ENCODE data around the gene CD47.

Gene CD47

DNA sequence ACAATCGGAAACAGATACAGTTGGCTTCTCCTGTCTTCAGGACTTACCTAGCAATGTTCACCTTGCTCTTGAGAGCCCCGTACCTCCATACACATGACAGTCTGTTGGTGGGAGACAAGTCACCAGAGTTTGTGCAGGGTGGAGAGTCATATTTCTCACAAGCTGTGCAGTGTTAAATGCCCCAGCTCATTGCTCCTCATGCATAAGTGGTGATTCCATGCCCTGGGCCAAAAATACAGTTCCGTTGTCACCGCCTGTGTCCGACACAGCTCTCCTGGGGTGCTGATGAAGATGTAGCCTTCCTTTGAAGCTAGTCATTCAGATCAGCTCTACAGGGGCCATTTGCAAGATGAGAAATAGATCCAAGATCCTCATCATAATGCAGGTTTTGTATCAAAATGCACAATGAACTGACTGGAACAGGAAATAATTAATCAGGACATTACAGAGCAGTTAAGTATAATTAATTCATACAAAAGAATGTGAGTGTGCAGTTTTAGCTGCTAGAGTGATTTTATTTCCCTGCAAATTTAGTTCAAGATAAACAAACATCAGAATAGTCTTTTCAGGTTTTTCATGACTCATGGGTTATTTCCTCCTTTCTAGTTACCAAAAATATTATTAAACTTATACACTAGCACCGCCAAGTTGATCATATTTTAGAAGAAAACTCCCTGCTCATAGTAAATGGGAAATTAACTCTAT is 66.5 kb downstream of the CD47 start:
- TF ChIP-seq, protein P1, sequence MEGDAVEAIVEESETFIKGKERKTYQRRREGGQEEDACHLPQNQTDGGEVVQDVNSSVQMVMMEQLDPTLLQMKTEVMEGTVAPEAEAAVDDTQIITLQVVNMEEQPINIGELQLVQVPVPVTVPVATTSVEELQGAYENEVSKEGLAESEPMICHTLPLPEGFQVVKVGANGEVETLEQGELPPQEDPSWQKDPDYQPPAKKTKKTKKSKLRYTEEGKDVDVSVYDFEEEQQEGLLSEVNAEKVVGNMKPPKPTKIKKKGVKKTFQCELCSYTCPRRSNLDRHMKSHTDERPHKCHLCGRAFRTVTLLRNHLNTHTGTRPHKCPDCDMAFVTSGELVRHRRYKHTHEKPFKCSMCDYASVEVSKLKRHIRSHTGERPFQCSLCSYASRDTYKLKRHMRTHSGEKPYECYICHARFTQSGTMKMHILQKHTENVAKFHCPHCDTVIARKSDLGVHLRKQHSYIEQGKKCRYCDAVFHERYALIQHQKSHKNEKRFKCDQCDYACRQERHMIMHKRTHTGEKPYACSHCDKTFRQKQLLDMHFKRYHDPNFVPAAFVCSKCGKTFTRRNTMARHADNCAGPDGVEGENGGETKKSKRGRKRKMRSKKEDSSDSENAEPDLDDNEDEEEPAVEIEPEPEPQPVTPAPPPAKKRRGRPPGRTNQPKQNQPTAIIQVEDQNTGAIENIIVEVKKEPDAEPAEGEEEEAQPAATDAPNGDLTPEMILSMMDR (IDR thresholded peaks at IDR 0.05; ENCODE audit: low read depth, low read length), result no peak
- no peak for TF ChIP-seq EZH2phosphoT487 (IDR thresholded peaks at IDR 0.05; ENCODE audit: low read depth)
- Histone ChIP-seq H2AFZ (ENCODE audit: low read depth, low read length) (no peak overlapping the region), H3K36me3 (replicated peaks; ENCODE audit: low read depth, low read length) (no peaks in the 10 kb centered on the region)

DNA sequence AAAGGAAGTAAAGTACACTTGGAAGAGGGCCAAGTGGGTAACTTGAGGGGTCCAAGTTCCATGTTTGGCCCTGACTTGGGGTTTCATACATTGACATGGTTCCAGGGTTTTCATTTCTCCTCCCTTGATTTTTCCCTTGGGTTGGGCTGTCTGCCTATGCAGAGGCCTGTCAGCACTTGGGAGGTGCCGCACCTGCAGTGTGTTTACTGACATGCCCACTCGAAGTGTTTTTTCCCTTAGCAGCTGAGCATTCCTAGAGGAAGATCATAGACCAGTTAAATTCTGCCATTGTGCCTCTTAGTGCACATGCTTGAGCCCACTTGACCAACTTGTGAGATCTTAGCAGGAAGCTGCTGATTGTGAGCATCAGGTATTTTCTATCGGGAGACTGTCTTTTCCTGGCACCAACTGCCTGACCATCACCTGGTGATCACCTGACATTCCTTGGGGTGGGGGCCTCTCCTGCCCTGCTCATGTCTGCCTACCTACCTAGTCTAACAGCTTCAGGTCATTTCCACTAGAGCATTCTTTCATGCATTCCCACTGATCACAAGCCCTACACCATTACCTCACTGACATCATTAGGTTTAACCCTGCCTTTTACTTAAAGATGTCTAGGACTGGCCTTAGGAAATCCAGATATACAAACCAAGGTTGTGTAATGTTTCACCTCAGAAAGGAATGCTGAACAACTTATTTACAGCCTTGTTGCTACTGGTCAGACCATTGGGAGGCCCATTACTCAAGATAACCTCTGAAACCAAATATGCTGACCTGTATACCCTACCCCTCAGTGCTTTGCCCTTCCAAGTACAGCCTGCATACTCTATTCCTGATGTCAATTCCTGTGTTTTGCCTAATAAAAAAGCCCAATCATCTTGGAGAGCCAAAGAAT is 68.3 kb downstream of the CD47 start:
- no peaks in the 10 kb centered on the region for H3K4me1 ChIP-seq (ENCODE audit: low read length)
- H3K27me3 ChIP-seq (ENCODE audit: low read depth, low read length), result peaks cover 4% of the 10 kb centered on the region; the same call in 1 of the 2 replicates
- TF ChIP-seq, protein P1 (IDR thresholded peaks at IDR 0.05; ENCODE audit: low read depth, low read length), result no peak
- no peak for TF ChIP-seq EZH2phosphoT487 (IDR thresholded peaks at IDR 0.05; ENCODE audit: low read depth)
- no peak overlapping the region for H2AFZ ChIP-seq (ENCODE audit: low read depth, low read length)
- H3K9ac ChIP-seq (ENCODE audit: low read length), result no peak overlapping the region
- no peaks in the 10 kb centered on the region for H3K36me3 ChIP-seq (replicated peaks; ENCODE audit: low read depth, low read length)
- H3K79me2 ChIP-seq (ENCODE audit: low read length), result no peaks in the 10 kb centered on the region
- no peaks in the 10 kb centered on the region for H4K20me1 ChIP-seq (ENCODE audit: insufficient read depth, low read length)
- H3K4me2 ChIP-seq (ENCODE audit: low read length), result no peak overlapping the region
- H3K9me3 ChIP-seq (ENCODE audit: insufficient read depth, low read length), result no peaks in the 10 kb centered on the region
- no peak overlapping the region for H3K4me3 ChIP-seq (ENCODE audit: low read length)
- no peak overlapping the region for H3K27ac ChIP-seq (ENCODE audit: low read length)

More for the DNA sequence above, 66.5 kb downstream of the CD47 start:
- Histone ChIP-seq H3K4me1 (ENCODE audit: low read length) (no peaks in the 10 kb centered on the region), H4K20me1 (ENCODE audit: insufficient read depth, low read length) (no peaks in the 10 kb centered on the region), H3K27me3 (ENCODE audit: low read depth, low read length) (no peaks in the 10 kb centered on the region; the same call in 1 of the 2 replicates), H3K27ac (ENCODE audit: low read length) (no peak overlapping the region), H3K9me3 (ENCODE audit: insufficient read depth, low read length) (no peaks in the 10 kb centered on the region), H3K9ac (ENCODE audit: low read length) (no peak overlapping the region), H3K79me2 (ENCODE audit: low read length) (no peaks in the 10 kb centered on the region), H3K4me3 (ENCODE audit: low read length) (no peak overlapping the region), H3K4me2 (ENCODE audit: low read length) (no peak overlapping the region)

DNA sequence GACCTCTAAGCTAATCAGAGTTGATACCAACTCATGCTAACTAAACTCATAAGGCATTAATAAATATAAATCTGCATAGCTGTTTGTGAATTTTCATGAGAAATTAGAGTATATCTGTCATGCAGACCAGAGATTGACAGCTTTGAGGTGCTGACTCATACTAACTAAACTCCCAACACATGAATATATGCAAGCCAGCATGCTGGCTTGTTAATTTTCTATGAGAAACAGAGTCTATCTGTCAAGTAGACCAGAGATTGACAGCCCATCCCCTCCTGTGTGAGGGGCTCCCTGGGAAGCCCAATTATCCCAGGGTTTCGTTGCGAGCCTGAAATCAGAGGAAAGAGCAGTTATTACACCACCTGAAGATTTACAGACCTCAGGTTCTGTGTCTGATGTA is 69.3 kb downstream of the CD47 start:
- Histone ChIP-seq H3K4me2 (ENCODE audit: low read length) (no peak overlapping the region), H3K36me3 (replicated peaks; ENCODE audit: low read depth, low read length) (no peaks in the 10 kb centered on the region), H3K79me2 (ENCODE audit: low read length) (no peaks in the 10 kb centered on the region), H3K27me3 (ENCODE audit: low read depth, low read length) (peaks cover 8% of the 10 kb centered on the region), H3K9ac (ENCODE audit: low read length) (no peak overlapping the region), H3K27ac (ENCODE audit: low read length) (no peak overlapping the region), H3K4me3 (ENCODE audit: low read length) (no peak overlapping the region), H2AFZ (ENCODE audit: low read depth, low read length) (no peak overlapping the region), H4K20me1 (ENCODE audit: insufficient read depth, low read length) (no peaks in the 10 kb centered on the region), H3K4me1 (ENCODE audit: low read length) (no peaks in the 10 kb centered on the region), H3K9me3 (ENCODE audit: insufficient read depth, low read length) (no peaks in the 10 kb centered on the region)
- TF ChIP-seq, protein P1 (IDR thresholded peaks at IDR 0.05; ENCODE audit: low read depth, low read length), result no peak
- TF ChIP-seq EZH2phosphoT487 (IDR thresholded peaks at IDR 0.05; ENCODE audit: low read depth), result no peak

DNA sequence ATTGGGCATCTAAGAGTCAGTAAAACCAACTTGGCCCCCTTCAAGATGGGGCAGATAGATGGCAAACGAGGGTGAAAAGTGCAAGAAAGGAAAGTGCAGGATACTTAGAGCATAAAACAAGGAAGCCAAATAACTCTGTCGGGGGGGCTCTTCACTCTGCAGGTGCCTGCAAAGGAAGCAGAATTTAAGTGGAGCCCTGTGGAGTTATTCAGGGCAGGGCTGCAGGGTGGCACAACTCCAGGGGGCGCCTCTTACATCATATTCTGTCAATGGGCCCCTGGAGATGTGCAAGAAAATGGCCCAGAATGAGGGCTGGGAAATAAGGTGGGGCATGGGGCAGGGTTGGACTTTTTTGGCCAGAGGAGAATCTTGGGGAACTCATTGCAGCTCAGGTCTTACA is 69.7 kb downstream of the CD47 start:
- Histone ChIP-seq H3K9me3 (ENCODE audit: insufficient read depth, low read length) (no peaks in the 10 kb centered on the region), H3K27me3 (ENCODE audit: low read depth, low read length) (peaks cover 10% of the 10 kb centered on the region), H3K36me3 (replicated peaks; ENCODE audit: low read depth, low read length) (no peaks in the 10 kb centered on the region), H2AFZ (ENCODE audit: low read depth, low read length) (no peak overlapping the region), H3K4me2 (ENCODE audit: low read length) (no peak overlapping the region), H3K9ac (ENCODE audit: low read length) (no peak overlapping the region), H3K4me3 (ENCODE audit: low read length) (no peak overlapping the region), H3K79me2 (ENCODE audit: low read length) (no peaks in the 10 kb centered on the region), H3K4me1 (ENCODE audit: low read length) (no peaks in the 10 kb centered on the region), H4K20me1 (ENCODE audit: insufficient read depth, low read length) (no peaks in the 10 kb centered on the region), H3K27ac (ENCODE audit: low read length) (no peak overlapping the region)
- TF ChIP-seq EZH2phosphoT487 (IDR thresholded peaks at IDR 0.05; ENCODE audit: low read depth), result no peak
- TF ChIP-seq, protein P1 (IDR thresholded peaks at IDR 0.05; ENCODE audit: low read depth, low read length), result no peak

Measured in OCI-LY3 (cell line).